Measurements from ENCODE around the gene AHNAK2.
"Not testable (repeated sequence)": the region's sequence is repeated elsewhere in the genome, so short reads cannot be mapped to it uniquely, and the experiment has no call there.

The AHNAK2 gene

GRCh38 chr14:104953896-104954656 is 24.1 kb downstream of the AHNAK2 start:
- no peak for DNase-seq (ENCODE audit: low read depth in 2 of 2)

DNA sequence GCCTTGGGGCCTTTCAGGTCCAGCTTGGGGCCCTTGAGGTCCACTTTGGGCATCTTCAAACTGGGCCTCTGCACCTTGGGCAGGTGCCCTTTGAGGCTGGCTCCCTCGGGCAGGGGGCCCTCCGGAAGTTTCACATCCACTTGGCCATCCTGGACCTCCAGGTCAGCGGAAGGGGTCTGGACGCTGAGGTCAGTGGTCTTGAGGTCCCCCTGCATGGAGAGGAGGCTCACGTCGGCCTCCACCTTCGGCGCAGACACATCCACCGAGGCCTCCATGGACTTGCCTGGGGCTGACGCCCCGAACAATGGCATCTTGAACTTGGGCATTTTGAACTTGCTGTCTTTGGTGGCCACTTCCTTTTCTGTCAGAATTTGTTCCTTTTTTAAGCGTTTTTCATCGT is 25.1 kb downstream of the AHNAK2 start:
- DNase-seq (ENCODE audit: low read depth in 2 of 2): no peak

DNA sequence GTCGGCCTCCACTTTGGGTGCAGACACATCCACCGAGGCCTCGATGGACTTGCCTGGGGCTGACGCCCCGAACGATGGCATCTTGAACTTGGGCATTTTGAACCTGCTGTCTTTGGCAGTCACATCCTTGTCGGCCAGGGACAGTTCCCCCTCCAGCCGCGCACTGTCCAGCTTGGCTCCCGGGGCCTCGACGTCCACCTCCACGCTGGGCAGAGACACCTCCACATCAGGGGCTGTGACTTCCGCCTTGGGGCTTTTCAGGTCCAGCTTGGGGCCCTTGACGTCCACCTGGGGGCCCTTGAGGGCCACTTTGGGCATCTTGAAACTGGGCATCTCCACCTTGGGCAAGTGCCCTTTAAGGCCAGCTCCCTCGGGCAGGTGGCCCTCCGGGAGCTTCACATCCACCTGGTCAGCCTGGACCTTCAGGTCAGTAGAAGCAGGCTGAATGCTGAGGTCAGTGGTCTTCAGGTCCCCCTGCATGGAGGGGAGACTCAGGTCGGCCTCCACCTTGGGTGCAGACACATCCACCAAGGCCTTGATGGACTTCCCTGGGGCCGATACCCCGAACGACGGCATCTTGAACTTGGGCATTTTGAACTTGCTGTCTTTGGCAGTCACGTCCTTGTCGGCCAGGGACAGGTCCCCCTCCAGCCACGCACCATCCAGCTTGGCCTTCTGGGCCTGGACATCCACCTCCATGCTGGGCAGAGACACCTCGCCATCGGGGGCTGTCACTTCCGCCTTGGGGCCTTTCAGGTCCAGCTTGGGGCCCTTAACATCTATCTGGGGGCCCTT is 26.1 kb downstream of the AHNAK2 start:
- DNase-seq (ENCODE audit: low read depth in 2 of 2): not testable (repeated sequence)

DNA sequence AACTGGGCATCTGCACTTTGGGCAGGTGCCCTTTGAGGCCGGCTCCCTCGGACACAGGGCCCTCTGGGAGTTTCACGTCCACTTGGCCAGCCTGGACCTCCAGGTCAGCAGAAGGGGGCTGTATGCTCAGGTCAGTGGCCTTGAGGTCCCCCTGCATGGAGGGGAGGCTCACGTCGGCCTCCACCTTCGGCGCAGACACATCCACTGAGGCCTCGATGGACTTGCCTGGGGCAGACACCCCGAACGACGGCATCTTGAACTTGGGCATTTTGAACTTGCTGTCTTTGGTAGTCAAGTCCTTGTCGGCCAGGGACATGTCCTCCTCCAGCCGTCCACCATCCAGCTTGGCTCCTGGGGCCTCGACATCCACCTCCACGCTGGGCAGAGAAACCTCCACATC is 27.5 kb downstream of the AHNAK2 start:
- not testable (repeated sequence) for DNase-seq (ENCODE audit: low read depth in 2 of 2)

DNA sequence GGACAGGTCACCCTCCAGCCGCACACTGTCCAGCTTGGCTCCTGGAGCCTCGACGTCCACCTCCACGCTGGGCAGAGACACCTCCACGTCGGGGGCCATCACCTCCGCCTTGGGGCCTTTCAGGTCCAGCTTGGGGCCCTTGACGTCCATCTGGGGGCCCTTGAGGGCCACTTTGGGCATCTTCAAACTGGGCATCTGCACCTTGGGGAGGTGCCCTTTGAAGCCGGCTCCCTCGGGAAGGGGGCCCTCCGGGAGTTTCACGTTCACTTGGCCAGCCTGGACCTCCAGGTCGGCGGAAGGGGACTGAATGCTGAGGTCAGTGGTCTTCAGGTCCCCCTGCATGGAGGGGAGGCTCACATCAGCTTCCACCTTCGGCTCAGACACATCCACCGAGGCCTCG is 28.2 kb downstream of the AHNAK2 start:
- DNase-seq (ENCODE audit: low read depth in 2 of 2): no peak

DNA sequence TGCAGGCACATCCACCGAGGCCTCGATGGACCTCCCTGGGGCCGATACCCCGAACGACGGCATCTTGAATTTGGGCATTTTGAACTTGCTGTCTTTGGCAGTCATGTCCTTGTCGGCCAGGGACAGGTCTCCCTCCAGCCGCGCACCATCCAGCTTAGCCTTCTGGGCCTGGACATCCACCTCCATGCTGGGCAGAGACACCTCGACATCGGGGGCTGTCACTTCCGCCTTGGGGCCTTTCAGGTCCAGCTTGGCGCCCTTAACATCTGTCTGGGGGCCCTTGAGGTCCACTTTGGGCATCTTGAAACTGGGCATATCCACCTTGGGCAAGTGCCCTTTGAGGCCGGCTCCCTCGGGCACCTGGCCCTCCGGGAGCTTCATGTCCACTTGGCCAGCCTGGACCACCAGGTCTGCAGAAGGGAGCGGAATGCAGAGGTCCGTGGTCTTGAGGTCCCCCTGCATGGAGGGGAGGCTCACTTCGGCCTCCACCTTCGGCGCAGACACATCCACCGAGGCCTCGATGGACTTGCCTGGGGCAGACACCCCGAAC is 28.7 kb downstream of the AHNAK2 start:
- not testable (repeated sequence) for DNase-seq (ENCODE audit: low read depth in 2 of 2)

DNA sequence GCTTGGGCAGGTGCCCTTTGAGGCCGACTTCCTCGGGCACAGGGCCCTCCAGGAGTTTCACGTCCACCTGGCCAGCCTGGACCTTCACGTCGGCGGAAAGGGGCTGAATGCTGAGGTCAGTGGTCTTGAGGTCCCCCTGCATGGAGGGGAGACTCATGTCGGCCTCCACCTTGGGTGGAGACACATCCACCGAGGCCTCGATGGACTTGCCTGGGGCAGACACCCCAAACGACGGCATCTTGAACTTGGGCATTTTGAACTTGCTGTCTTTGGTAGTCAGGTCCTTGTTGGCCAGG is 29.5 kb downstream of the AHNAK2 start:
- no peak for DNase-seq (ENCODE audit: low read depth in 2 of 2)

DNA sequence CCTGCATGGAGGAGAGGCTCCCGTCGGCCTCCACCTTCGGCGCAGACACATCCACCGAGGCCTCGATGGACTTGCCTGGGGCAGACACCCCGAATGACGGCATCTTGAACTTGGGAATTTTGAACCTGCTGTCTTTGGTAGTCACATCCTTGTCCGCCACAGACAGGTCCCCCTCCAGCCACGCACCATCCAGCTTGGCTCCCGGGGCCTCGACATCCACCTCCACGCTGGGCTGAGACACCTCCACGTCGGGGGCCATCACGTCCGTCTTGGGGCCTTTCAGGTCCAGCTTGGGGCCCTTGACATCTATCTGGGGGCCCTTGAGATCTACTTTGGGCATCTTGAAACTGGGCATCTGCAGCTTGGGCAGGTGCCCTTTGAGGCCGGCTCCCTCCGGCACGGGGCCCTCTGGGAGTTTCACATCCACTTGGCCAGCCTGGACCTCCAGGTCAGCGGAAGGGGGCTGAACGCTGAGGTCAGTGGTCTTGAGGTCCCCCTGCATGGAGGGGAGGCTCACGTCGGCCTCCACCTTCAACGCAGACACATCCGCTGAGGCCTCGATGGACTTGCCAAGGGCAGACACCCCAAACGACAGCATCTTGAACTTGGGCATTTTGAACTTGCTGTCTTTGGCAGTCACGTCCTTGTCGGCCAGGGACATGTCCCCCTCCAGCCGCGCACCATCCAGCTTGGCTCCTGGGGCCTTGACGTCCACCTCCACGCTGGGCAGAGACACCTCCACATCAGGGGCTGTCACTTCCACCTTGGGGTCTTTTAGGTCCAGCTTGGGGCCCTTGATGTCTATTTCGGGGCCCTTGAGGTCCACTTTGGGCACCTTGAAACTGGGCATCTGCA is 30.1 kb downstream of the AHNAK2 start:
- not testable (repeated sequence) for DNase-seq (ENCODE audit: low read depth in 2 of 2)

DNA sequence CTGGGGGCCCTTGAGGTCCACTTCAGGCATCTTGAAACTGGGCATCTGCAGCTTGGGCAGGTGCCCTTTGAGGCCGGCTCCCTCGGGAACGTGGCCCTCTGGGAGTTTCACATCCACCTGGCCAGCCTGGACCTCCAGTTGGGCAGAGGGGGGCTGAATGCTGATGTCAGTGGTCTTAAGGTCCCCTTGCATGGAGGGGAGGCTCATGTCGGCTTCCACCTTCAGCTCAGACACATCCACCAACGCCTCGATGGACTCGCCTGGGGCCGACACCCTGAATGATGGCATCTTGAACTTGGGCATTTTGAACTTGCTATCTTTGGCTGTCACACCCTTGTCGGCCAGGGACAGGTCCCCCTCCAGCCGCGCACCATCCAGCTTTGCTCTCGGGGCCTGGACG is 31.0 kb downstream of the AHNAK2 start:
- not testable (repeated sequence) for DNase-seq (ENCODE audit: low read depth in 2 of 2)

GRCh38 chr14:104945986-104946965 is 31.9 kb downstream of the AHNAK2 start:
- not testable (repeated sequence) for DNase-seq (ENCODE audit: low read depth in 2 of 2)

DNA sequence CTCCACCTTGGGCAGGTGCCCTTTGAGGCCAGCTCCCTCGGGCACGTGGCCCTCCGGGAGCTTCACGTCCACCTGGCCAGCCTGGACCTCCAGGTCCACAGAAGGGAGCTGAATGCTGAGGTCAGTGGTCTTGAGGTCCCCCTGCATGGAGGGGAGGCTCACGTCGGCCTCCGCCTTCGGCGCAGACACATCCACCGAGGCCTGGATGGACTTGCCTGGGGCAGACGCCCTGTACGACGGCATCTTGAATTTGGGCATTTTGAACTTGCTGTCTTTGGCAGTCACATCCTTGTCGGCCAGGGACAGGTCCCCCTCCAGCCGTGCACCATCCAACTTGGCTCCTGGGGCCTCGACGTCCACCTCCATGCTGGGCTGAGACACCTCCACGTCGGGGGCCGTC is 32.9 kb downstream of the AHNAK2 start:
- DNase-seq (ENCODE audit: low read depth in 2 of 2): not testable (repeated sequence)

DNA sequence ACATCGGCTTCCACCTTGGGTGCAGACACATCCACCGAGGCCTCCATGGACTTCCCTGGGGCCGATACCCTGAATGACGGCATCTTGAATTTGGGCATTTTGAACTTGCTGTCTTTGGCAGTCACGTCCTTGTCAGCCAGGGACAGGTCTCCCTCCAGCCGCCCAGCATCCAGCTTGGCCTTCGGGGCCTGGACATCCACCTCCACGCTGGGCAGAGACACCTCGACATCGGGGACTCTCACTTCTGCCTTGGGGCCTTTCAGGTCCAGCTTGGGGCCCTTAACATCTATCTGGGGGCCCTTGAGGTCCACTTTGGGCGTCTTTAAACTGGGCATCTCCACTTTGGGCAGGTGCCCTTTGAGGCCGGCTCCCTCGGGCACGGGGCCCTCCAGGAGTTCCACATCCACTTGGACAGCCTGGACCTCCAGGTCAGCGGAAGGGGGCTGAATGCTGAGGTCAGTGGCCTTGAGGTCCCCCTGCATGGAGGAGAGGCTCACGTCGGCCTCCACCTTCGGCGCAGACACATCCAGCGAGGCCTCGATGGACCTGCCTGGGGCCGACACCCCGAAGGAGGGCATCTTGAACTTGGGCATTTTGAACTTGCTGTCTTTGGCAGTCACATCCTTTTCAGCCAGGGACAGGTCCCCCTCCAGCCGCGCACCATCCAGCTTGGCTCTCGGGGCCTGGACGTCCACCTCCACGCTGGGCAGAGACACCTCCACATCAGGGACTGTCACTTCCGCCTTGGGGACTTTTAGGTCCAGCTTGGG is 33.6 kb downstream of the AHNAK2 start:
- DNase-seq (ENCODE audit: low read depth in 2 of 2): not testable (repeated sequence)

DNA sequence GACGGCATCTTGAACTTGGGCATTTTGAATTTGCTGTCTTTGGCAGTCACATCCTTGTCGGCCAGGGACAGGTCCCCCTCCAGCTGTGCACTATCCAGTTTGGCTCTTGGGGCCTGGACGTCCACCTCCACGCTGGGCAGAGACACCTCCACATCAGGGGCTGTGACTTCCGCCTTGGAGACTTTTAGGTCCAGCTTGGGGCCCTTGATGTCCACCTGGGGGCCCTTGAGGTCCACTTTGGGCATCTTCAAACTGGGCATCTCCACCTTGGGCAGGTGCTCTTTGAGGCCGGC is 34.2 kb downstream of the AHNAK2 start:
- DNase-seq (ENCODE audit: low read depth in 2 of 2): not testable (repeated sequence)

- DNase-seq (ENCODE audit: low read depth in 2 of 2): not testable (repeated sequence)
Observed at GRCh38 chr14:104943216-104944015, 34.8 kb downstream of the AHNAK2 start.

DNA sequence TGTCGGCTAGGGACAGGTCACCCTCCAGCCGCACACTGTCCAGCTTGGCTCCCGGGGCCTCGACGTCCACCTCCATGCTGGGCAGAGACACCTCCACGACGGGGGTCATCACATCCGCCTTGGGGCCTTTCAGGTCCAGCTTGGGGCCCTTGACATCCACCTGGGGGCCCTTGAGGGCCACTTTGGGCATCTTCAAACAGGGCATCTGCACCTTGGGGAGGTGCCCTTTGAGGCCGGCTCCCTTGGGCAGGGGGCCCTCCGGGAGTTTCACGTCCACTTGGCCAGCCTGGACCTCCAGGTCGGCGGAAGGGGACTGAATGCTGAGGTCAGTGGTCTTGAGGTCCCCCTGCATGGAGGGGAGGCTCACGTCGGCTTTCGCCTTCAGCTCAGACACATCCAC is 35.6 kb downstream of the AHNAK2 start:
- DNase-seq (ENCODE audit: low read depth in 2 of 2): no peak

DNA sequence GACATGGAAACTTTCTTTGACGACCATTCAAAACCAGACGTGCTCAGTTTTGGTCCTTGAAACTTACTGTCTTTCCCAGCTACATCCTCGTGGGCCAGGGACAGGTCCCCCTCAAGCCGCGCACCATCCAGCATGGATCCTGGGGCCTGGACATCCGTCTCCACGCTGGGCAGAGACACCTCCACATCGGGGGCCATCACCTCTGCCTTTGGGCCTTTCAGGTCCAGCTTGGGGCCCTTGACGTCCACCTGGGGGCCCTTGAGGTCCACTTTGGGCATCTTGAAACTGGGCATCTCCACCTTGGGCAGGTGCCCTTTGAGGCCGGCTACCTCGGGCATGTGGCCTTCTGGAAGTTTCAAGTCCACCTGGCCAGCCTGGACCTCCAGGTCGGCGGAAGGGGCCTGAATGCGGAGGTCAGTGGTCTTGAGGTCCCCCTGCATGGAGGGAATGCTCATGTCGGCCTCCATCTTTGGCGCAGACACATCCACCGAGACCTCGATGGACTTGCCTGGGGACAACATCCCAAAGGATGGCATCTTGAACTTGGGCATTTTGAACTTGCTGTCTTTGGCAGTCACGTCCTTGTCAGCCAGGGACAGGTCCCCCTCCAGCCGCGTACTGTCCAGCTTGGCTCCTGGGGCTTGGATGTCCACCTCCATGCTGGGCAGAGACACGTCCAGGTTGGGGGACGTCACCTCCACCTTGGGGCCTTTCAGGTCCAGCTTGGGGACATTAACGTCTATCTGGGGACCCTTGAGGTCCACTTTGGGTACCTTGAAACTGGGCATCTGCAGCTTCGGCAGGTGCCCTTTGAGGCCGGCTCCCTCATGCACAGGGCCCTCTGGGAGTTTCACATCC is 36.4 kb downstream of the AHNAK2 start:
- DNase-seq (ENCODE audit: low read depth in 2 of 2): no peak

DNA sequence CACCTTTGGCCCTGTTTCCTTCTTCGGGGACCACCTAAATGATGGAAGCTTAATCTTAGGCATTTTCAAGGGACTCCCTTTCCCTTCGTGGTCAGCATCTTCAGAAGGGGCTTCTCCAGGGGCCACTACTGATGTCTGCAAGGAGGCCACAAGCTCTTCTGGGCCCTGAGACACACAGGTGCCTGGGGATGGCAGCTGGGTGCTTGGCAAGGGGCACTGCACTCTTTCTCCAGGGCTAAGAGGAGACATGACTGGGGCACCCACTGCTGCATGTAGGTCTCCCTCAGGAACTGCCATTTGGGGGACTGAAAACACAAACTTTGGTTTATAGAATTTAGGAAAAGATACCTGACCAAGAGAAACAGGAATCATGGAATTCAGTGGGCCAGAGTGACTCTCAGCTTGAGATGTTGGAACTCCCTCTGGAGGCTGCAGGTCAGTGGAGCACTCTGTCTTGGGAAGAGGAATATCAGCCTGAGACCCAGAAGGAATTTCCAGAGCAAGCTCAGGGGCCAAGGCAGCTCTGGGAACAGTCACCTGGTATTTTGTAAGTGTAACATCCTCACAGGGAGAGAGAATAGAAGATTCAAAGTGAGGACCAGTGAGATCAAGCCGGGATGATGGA is 37.5 kb downstream of the AHNAK2 start:
- no peak for DNase-seq (ENCODE audit: low read depth in 2 of 2)
